OCI-LY3 (cell line): ENCODE results near the gene TBX18.

ENCODE experiments used
- H2AFZ ChIP-seq: fragments of 200-600, 300-600 bp; shearing (Covaris generic); 2 replicates; pipeline ENCODE4 v1.6.0; 2014; ENCODE audit warnings: antibody characterized with exemption, low read depth, low read length
- H3K27ac ChIP-seq: fragments of 200-600, 300-600 bp; sonication (generic); 2 replicates; pipeline ENCODE4 v1.5.1; 2014; ENCODE audit warnings: mild to moderate bottlenecking, low read length, moderate library complexity, mixed read lengths
- H3K27me3 ChIP-seq: fragments of 200-600, 300-600 bp; sonication (generic); 2 replicates; pipeline ENCODE4 v1.6.1; 2014; ENCODE audit warnings: low read depth, low read length, mixed read lengths
- H3K36me3 ChIP-seq: fragments of 200-600, 300-600 bp; sonication (generic); replicated peaks from 2 replicates; pipeline ENCODE3; 2014; ENCODE audit warnings: low read depth, low read length, mixed read lengths
- H3K4me1 ChIP-seq: fragments of 300-600, 200-600 bp; sonication (generic); 2 replicates; pipeline ENCODE4 v1.6.1; 2014; ENCODE audit warnings: low read length, mixed read lengths
- H3K4me2 ChIP-seq: fragments of 200-600, 300-600 bp; sonication (generic); 2 replicates; pipeline ENCODE4 v1.6.1; 2014; ENCODE audit warnings: low read length, mixed read lengths
- H3K4me3 ChIP-seq: fragments of 300-600, 200-600 bp; sonication (generic); 2 replicates; pipeline ENCODE4 v1.5.1; 2014; ENCODE audit warnings: antibody characterized with exemption, mild to moderate bottlenecking, low read length, moderate library complexity
- H3K79me2 ChIP-seq: fragments of 300-600, 200-600 bp; shearing (Covaris generic); 2 replicates; pipeline ENCODE4 v1.6.1; 2014; ENCODE audit warnings: mild to moderate bottlenecking, low read length, mixed read lengths
- H3K9ac ChIP-seq: fragments of 300-600, 200-600 bp; shearing (Covaris generic); 2 replicates; pipeline ENCODE4 v1.6.0; 2014; ENCODE audit warnings: mild to moderate bottlenecking, low read length, moderate library complexity
- H3K9me3 ChIP-seq: fragments of 200-600, 300-600 bp; shearing (Covaris generic); 2 replicates; pipeline ENCODE4 v1.6.1; 2014; ENCODE audit warnings: low read length, mixed read lengths; ENCODE audit not compliant: insufficient read depth
- H4K20me1 ChIP-seq: fragments of 200-600, 300-600 bp; sonication (generic); 2 replicates; pipeline ENCODE4 v1.6.1; 2016; ENCODE audit warnings: low read length, mixed read lengths; ENCODE audit not compliant: insufficient read depth
- EZH2phosphoT487 ChIP-seq: fragments of 200-600 bp; shearing (Covaris generic); IDR thresholded peaks from 2 replicates; pipeline ENCODE4 v1.6.1; 2018; ENCODE audit warnings: antibody characterized with exemption, mixed run types, low read depth
- TF ChIP-seq, protein P1 (sequence below): fragments of 200-600, 300-600 bp; sonication (generic); IDR thresholded peaks from 2 replicates; pipeline ENCODE4 v1.5.1; 2014; ENCODE audit warnings: antibody characterized with exemption, low read length, low read depth

The TBX18 gene

DNA sequence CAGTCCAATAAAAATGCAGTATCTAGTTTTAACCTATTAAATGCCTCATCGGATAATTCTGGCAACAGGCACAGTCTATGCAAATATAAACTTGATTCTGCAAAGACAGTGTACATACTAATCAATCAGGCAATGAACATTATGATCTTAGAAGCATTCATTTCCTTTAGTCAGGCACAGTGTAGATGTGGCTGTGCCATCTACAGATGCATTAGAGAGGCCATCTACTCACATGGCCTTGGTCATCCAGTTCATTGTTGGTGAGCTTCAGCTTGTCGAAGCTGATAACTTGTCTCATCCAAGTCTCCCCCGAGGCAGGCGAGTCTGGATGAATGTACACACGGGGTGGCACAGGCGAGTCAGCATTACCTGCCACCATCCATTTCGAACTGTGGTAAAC is 7.9 kb downstream of the TBX18 start:
- H3K79me2 ChIP-seq = no peaks in the 10 kb centered on the region
- H3K4me1 ChIP-seq = peaks cover 6% of the 10 kb centered on the region; the same call in 1 of the 2 replicates
- H3K36me3 ChIP-seq = no peaks in the 10 kb centered on the region

DNA sequence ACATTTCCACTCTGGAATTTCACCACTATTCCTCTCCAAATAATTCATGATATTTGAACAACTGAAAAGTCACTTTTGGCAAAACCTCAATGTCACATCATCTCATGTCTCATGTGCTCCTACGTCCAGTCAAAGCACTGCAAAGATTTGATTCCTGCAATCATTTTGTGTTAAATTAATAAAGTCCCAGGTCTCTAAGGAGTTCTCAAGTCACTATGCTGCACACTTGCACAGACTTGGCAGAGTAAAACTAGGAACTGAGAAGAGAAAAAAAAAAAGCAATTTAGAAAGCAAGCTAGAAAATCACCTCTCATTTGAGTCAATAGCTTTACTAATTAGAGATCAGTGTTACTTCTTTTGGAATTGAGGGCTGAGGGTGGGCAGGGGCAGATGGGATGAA is 11.2 kb downstream of the TBX18 start:
- Histone ChIP-seq H3K27me3 (no peaks in the 10 kb centered on the region), H2AFZ (no peak overlapping the region), H3K4me3 (no peak overlapping the region), H3K9me3 (no peaks in the 10 kb centered on the region), H3K27ac (no peak overlapping the region), H3K79me2 (no peaks in the 10 kb centered on the region), H3K4me1 (peaks cover 6% of the 10 kb centered on the region; the same call in 1 of the 2 replicates), H3K9ac (no peak overlapping the region), H4K20me1 (no peaks in the 10 kb centered on the region), H3K4me2 (no peak overlapping the region), H3K36me3 (no peaks in the 10 kb centered on the region)
- TF ChIP-seq EZH2phosphoT487 = no peak
- TF ChIP-seq, protein P1, sequence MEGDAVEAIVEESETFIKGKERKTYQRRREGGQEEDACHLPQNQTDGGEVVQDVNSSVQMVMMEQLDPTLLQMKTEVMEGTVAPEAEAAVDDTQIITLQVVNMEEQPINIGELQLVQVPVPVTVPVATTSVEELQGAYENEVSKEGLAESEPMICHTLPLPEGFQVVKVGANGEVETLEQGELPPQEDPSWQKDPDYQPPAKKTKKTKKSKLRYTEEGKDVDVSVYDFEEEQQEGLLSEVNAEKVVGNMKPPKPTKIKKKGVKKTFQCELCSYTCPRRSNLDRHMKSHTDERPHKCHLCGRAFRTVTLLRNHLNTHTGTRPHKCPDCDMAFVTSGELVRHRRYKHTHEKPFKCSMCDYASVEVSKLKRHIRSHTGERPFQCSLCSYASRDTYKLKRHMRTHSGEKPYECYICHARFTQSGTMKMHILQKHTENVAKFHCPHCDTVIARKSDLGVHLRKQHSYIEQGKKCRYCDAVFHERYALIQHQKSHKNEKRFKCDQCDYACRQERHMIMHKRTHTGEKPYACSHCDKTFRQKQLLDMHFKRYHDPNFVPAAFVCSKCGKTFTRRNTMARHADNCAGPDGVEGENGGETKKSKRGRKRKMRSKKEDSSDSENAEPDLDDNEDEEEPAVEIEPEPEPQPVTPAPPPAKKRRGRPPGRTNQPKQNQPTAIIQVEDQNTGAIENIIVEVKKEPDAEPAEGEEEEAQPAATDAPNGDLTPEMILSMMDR = no peak

More for the DNA sequence above, 7.9 kb downstream of the TBX18 start:
- no peak overlapping the region for H3K4me2 ChIP-seq
- no peak overlapping the region for H2AFZ ChIP-seq
- H3K9me3 ChIP-seq = no peaks in the 10 kb centered on the region
- H4K20me1 ChIP-seq = no peaks in the 10 kb centered on the region
- no peak for TF ChIP-seq EZH2phosphoT487
- TF ChIP-seq, protein P1 = no peak
- H3K27me3 ChIP-seq = no peaks in the 10 kb centered on the region
- H3K9ac ChIP-seq = no peak overlapping the region
- no peak overlapping the region for H3K4me3 ChIP-seq
- no peak overlapping the region for H3K27ac ChIP-seq

DNA sequence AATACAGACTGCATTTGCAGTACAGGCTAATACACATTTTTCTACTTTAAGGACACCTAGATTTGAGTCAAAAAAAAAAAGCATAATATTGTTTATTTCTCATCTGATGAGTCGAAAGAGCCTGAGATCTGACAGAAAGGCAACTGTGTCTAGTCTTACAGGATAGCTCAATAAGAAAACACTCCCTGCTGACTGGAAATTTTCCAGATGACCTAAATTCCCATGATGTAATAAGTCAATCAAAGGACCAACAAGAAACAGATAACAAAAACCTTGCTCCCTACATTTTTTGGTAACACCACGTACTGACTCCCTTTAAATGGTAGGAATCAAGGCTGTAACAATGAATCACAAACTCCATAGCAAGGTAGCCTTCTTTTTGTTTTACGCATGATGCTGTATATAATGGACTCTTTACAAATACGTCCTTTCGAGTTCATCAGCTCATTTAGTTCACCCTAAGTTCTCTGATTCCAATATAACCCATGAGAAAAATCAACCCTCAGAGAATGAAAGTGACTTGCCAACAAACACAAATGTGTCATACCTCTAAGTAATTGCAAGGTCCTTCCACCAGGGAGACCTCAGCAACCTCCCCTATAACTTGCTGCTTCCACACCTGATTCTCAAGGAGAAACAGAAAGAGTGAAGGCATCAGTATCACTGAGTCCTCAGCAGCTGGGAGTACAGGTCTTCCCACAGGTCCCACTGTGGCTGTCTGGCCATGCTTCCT is 12.1 kb downstream of the TBX18 start:
- TF ChIP-seq, protein P1 = no peak
- no peak for TF ChIP-seq EZH2phosphoT487
- no peak overlapping the region for H3K27ac ChIP-seq
- no peaks in the 10 kb centered on the region for H3K36me3 ChIP-seq
- no peak overlapping the region for H3K4me3 ChIP-seq
- no peak overlapping the region for H2AFZ ChIP-seq
- H3K9ac ChIP-seq = no peak overlapping the region
- H3K4me1 ChIP-seq = peaks cover 6% of the 10 kb centered on the region; the same call in 1 of the 2 replicates
- H3K79me2 ChIP-seq = no peaks in the 10 kb centered on the region
- H3K27me3 ChIP-seq = no peaks in the 10 kb centered on the region
- no peaks in the 10 kb centered on the region for H3K9me3 ChIP-seq
- H3K4me2 ChIP-seq = no peak overlapping the region
- no peaks in the 10 kb centered on the region for H4K20me1 ChIP-seq

DNA sequence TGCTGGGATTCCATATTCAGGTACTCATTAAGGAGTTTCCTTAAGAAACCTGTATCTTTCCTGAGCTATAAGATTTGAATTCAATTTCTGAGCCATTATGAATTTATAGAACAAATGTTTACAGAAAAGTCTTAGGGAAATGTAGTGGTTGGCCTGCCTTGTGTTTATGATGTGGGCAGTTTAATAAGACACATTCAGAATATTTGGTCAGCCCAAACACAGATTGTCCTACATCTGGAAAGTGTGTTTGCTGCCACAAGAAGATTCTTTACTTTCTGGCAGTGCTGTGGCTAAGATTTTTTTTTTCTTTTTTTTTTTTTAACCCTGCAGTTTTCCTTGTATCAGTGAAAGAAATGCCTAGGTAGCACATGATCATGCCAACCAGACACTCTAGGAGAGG is 15.2 kb downstream of the TBX18 start:
- no peak overlapping the region for H3K9ac ChIP-seq
- no peak overlapping the region for H3K27ac ChIP-seq
- H3K79me2 ChIP-seq = no peaks in the 10 kb centered on the region
- no peak overlapping the region for H3K4me3 ChIP-seq
- no peaks in the 10 kb centered on the region for H3K9me3 ChIP-seq
- no peak overlapping the region for H2AFZ ChIP-seq
- H3K36me3 ChIP-seq = no peaks in the 10 kb centered on the region
- H3K4me2 ChIP-seq = no peak overlapping the region
- peaks cover 6% of the 10 kb centered on the region; the same call in 1 of the 2 replicates for H3K4me1 ChIP-seq
- H3K27me3 ChIP-seq = no peaks in the 10 kb centered on the region
- no peaks in the 10 kb centered on the region for H4K20me1 ChIP-seq
- TF ChIP-seq, protein P1 = no peak
- no peak for TF ChIP-seq EZH2phosphoT487
